HFF-Myc (cell line): ENCODE results near the gene BUD23.
"Not testable (repeated sequence)": the region's sequence is repeated elsewhere in the genome, so short reads cannot be mapped to it uniquely, and the experiment has no call there.

ENCODE experiments used
- DNase-seq: peaks from one replicate; pipeline ENCODE4 v3.0.0-alpha.2; 2011; ENCODE audit warnings: low read depth; ENCODE audit errors: extremely low read depth
- H3K4me3 ChIP-seq: replicated peaks from 2 replicates; pipeline ENCODE4 v1.5.1; 2011; ENCODE audit warnings: low read depth, mild to moderate bottlenecking, control low read depth, low read length
- TF ChIP-seq, protein P1 (sequence below): IDR thresholded peaks from 2 replicates; pipeline ENCODE4 v1.5.1; 2012; ENCODE audit warnings: mild to moderate bottlenecking, low read depth, low read length, control low read depth; ENCODE audit errors: missing control alignments

The BUD23 gene

DNA sequence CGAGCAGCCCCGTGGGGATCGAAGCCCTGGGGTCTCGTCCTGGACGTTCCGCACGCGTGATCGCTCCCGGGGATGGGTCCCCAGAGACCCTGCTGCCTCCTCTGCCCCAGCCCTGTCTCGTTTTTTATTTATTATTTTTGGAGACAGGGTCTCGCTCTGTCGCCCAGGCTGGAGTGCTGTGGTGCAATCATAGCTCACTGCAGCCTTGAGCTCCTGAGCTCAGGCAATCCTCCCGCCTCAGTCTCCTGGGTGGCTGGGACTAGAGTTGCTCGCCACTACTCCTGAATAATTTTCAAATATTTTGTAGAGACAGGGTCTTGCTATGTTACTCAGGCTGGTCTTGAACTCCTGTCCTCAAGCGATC is 36.4 kb downstream of the BUD23 start:
- no peak for DNase-seq
- TF ChIP-seq, protein P1, sequence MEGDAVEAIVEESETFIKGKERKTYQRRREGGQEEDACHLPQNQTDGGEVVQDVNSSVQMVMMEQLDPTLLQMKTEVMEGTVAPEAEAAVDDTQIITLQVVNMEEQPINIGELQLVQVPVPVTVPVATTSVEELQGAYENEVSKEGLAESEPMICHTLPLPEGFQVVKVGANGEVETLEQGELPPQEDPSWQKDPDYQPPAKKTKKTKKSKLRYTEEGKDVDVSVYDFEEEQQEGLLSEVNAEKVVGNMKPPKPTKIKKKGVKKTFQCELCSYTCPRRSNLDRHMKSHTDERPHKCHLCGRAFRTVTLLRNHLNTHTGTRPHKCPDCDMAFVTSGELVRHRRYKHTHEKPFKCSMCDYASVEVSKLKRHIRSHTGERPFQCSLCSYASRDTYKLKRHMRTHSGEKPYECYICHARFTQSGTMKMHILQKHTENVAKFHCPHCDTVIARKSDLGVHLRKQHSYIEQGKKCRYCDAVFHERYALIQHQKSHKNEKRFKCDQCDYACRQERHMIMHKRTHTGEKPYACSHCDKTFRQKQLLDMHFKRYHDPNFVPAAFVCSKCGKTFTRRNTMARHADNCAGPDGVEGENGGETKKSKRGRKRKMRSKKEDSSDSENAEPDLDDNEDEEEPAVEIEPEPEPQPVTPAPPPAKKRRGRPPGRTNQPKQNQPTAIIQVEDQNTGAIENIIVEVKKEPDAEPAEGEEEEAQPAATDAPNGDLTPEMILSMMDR = no peak
- peak overlapping the region; percentile 20; the same call in 1 of the 2 replicates for H3K4me3 ChIP-seq

DNA sequence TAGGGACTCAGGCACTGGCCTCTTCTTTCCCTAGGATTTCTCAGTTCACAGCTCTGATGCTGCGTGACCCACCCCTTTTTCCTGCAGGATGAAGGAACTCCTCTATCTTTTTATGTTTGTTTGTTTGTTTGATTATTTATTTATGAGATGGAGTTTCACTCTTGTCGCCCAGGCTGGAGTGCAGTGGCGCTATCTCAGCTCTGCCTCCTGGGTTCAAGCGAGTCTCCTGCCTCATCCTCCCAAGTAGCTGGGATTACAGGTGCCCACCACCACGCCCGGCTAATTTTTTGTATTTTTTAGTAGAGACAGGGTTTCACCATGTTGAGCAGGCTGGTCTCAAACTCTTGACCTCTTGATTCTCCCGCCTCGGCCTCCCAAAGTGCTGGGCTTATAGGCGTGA is 37.0 kb downstream of the BUD23 start:
- H3K4me3 ChIP-seq, DNase-seq: not testable (repeated sequence)

DNA sequence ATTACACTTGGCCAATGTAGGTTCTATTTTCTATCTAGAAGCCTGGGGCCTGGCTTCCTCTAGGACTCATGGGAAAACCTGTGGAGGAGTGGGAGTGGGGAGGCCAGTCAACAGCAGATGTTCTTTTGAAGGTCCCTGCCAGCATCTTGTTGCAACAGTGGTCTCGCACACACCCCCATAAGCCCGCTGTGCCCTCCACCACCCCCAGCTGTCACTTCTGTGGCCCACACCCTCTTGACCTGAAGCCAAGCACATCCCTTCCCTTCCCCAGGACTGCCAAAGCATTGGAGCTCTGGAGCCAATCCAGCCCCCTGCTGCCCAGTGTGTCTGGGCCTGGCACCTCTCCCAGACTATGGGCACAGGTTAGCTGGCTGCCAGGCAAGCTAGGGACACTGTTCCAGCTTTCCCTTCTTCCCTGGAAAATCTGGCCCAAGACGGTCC is 38.0 kb downstream of the BUD23 start:
- H3K4me3 ChIP-seq = no peak overlapping the region
- TF ChIP-seq, protein P1 = no peak
- DNase-seq = no peak

DNA sequence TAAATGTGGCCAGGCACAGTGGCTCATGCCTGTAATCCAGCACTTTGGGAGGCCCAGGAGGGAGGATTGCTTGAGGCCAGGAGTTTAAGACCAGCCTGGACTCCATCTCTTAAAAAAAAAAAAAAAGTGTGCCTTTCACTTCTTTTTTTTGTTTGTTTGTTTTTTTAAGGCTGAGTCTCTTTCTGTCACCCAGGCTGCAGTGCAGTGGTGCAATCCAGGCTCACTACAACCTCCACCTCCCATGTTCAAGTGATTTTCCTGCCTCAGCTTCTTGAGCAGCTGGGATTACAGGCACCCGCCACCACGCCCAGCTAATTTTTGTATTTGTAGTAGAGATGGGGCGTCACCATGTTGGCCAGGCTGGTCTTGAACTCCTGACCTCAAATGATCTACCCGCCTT is 38.8 kb downstream of the BUD23 start:
- not testable (repeated sequence) for DNase-seq, H3K4me3 ChIP-seq

DNA sequence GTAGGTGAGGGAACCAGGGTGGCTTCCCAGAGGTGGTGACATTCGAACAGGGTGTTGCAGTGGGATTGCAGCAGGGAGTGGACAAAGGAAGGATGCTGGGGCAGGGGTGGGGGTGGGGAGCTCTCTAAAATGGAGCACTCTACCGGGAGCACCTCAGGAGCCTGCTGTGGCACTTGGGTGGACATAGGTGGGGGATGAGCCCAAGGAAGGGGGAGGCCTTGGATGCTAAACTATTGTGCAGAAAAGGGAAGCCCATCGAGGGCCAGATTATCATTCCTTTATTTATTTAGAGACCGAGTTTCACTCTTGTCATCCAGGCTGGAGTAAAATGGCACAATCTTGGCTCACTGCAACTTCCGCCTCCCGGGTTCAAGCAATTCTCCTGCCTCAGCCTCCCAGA is 39.4 kb downstream of the BUD23 start:
- no peak overlapping the region for H3K4me3 ChIP-seq
- TF ChIP-seq, protein P1 = no peak
- no peak for DNase-seq

DNA sequence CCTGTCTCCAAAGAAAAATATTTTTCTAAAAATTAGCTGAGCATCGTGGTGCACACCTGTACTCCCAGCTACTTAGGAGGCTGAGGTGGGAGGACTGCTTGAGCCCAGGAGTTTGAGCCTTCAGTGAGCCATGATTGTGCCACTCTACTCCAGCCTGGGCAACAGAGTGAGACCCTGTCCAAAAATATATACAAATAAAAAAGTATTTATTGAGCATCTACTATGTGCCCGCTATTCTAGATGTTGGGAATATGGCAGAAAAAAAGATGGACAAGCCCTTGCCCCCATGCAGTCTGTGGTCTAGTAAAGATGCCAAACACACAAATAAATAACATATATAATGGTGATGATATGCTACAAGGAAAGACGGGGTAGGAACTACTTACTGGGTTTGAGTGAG is 40.4 kb downstream of the BUD23 start:
- H3K4me3 ChIP-seq = no peak overlapping the region
- DNase-seq = no peak
- TF ChIP-seq, protein P1 = no peak

DNA sequence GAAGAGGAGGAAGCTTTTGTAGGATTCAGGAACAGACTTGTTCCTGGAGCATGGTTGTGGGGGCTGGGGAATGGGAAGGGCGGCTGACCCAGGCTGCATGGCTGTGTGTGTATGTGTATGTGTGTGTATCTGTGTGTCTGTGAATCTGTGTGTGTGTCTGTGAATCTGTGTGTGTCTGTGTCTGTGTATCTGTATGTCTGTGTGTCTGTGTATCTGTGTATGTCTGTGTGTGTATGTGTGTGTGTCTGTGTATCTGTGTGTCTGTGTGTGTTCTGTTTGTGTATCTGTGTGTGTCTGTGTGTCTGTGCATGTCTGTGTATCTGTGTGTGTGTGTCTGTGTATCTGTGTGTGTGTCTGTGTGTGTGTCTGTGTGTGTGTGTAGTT is 42.7 kb downstream of the BUD23 start:
- DNase-seq = no peak
- TF ChIP-seq, protein P1 = no peak
- H3K4me3 ChIP-seq = no peak overlapping the region

DNA sequence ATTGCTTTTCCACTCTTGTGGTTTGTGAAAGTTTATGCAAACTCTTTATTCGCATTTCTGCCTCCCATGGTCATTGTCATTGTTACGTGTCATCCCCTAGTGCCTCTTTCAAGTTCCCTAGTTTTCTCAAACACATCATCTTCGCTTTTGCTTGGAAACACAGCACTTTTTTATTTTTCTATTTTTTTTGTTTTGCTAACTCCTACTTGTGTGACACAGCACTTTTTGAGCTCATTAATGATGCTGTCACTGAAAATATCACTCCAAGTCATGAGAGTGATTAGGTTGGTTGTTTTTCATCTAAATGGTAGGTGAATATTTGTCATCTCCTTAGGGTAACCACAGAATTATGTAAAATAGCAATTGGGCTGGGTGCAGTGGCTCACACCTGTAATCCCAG is 44.6 kb downstream of the BUD23 start:
- H3K4me3 ChIP-seq = no peak overlapping the region
- no peak for DNase-seq
- TF ChIP-seq, protein P1 = no peak
